ENCODE results near the gene GAD1. TPM values are rescaled to one million over a fixed set of nuclear protein-coding genes. Genes with fewer than 3 reads are reported as not detected.
A peak's percentile ranks its signal among the peaks of the same experiment; 100 is the strongest.

The GAD1 gene
- 0.44 TPM for total RNA-seq (ENCODE audit: unreplicated experiment)
- long read RNA-seq = 0 reads

- DNase-seq = peak; percentile 72
- no peak for TF ChIP-seq CTCF (IDR thresholded peaks at IDR 0.05; ENCODE audit: partially characterized antibody, unreplicated experiment)
- peaks cover 44% of the 10 kb centered on the region for H3K27me3 Mint-ChIP-seq (ENCODE audit: unreplicated experiment)
- peaks cover 9% of the 10 kb centered on the region for H3K9me3 Mint-ChIP-seq (ENCODE audit: unreplicated experiment)
- H3K4me3 Mint-ChIP-seq (ENCODE audit: unreplicated experiment) = peak within 1 kb of the TSS; percentile 79
- H3K4me1 Mint-ChIP-seq (ENCODE audit: low read depth, unreplicated experiment) = peaks cover 35% of the 10 kb centered on the region
- H3K36me3 Mint-ChIP-seq (ENCODE audit: unreplicated experiment) = no peaks in the 10 kb centered on the region
- H3K27ac Mint-ChIP-seq (ENCODE audit: unreplicated experiment) = no peak within 1 kb of the TSS
Measured at GRCh38 chr2:170816504-170817092, at the start of gene GAD1. TSS of gene GAD1 (plus strand) at chr2:170816887. CDS start at chr2:170818592, 1,705 bp downstream.

GRCh38 chr2:170770008-170770605, 46.6 kb upstream of the GAD1 start, which contains the start of gene ERICH2:
TSS of gene ERICH2 (plus strand) at chr2:170770378. CDS start at chr2:170770682, 304 bp downstream.
- peaks cover 4% of the 10 kb centered on the region for H3K27me3 Mint-ChIP-seq (ENCODE audit: unreplicated experiment)
- no peak for TF ChIP-seq CTCF (IDR thresholded peaks at IDR 0.05; ENCODE audit: partially characterized antibody, unreplicated experiment)
- H3K4me1 Mint-ChIP-seq (ENCODE audit: low read depth, unreplicated experiment) = no peaks in the 10 kb centered on the region
- peak; percentile 56 for DNase-seq
- H3K4me3 Mint-ChIP-seq (ENCODE audit: unreplicated experiment) = peak within 1 kb of the TSS; percentile 89
- peaks cover 2% of the 10 kb centered on the region for H3K9me3 Mint-ChIP-seq (ENCODE audit: unreplicated experiment)
- H3K27ac Mint-ChIP-seq (ENCODE audit: unreplicated experiment) = peak within 1 kb of the TSS; percentile 36
- no peaks in the 10 kb centered on the region for H3K36me3 Mint-ChIP-seq (ENCODE audit: unreplicated experiment)

GRCh38 chr2:170770606-170771420, 45.9 kb upstream of the GAD1 start:
- peak; percentile 82 for DNase-seq
- H3K4me1 Mint-ChIP-seq (ENCODE audit: low read depth, unreplicated experiment) = no peaks in the 10 kb centered on the region
- peaks cover 2% of the 10 kb centered on the region for H3K9me3 Mint-ChIP-seq (ENCODE audit: unreplicated experiment)
- H3K4me3 Mint-ChIP-seq (ENCODE audit: unreplicated experiment) = peak overlapping the region; percentile 89
- TF ChIP-seq CTCF (IDR thresholded peaks at IDR 0.05; ENCODE audit: partially characterized antibody, unreplicated experiment) = no peak
- H3K36me3 Mint-ChIP-seq (ENCODE audit: unreplicated experiment) = no peaks in the 10 kb centered on the region
- H3K27me3 Mint-ChIP-seq (ENCODE audit: unreplicated experiment) = peaks cover 4% of the 10 kb centered on the region
- peak overlapping the region; percentile 36 for H3K27ac Mint-ChIP-seq (ENCODE audit: unreplicated experiment)

- H3K27me3 Mint-ChIP-seq (ENCODE audit: unreplicated experiment) = peaks cover 4% of the 10 kb centered on the region
Measured at GRCh38 chr2:170771421-170771937, 45.2 kb upstream of the GAD1 start.

More at GRCh38 chr2:170771421-170771937, 45.2 kb upstream of the GAD1 start:
- Mint-ChIP-seq H3K4me1 (ENCODE audit: low read depth, unreplicated experiment) (no peaks in the 10 kb centered on the region), H3K9me3 (ENCODE audit: unreplicated experiment) (peaks cover 2% of the 10 kb centered on the region), H3K27ac (ENCODE audit: unreplicated experiment) (peak overlapping the region; percentile 7), H3K36me3 (ENCODE audit: unreplicated experiment) (no peaks in the 10 kb centered on the region), H3K4me3 (ENCODE audit: unreplicated experiment) (peak overlapping the region; percentile 89)
- DNase-seq = no peak
- no peak for TF ChIP-seq CTCF (IDR thresholded peaks at IDR 0.05; ENCODE audit: partially characterized antibody, unreplicated experiment)

Measured in glutamatergic neuron (in vitro differentiated cells).